ENCODE data around the gene FOXN3. TPM values are rescaled to one million over a fixed set of nuclear protein-coding genes. Genes with fewer than 3 reads are reported as not detected.

Gene FOXN3
- total and polyA plus RNA-seq, 2 experiments from 2014 or later, result 98.9 to 167 TPM

GRCh38 chr14:89351221-89351515 lies 65.9 kb downstream of the FOXN3 start:
- Mint-ChIP-seq H3K4me3 (peak overlapping the region; percentile 63), H3K4me1 (peaks cover 76% of the 10 kb centered on the region), H3K9me3 (no peaks in the 10 kb centered on the region; the same call in 1 of the 3 replicates), H3K27me3 (ENCODE audit: insufficient read depth, low read depth, poor library complexity) (peaks cover 20% of the 10 kb centered on the region), H3K36me3 (ENCODE audit: low read depth) (peaks cover 52% of the 10 kb centered on the region), H3K27ac (peak overlapping the region; percentile 93)
- ATAC-seq (no peak), DNase-seq (ENCODE audit: low spot score) (peak; percentile 87)
- Histone ChIP-seq H3F3A (replicated peaks; ENCODE audit: low read depth) (peaks cover 14% of the 10 kb centered on the region), H2AFZ (no peak overlapping the region), H3K9me2 (ENCODE audit: insufficient read depth) (no peaks in the 10 kb centered on the region), H3K27ac (ENCODE audit: low read depth) (peak overlapping the region; percentile 93), H3K36me3 (ENCODE audit: insufficient read depth) (0 out of 2 replicates have a peak, but pooled peaks cover under 1% of the 10 kb centered on the region), H3K79me2 (replicated peaks; ENCODE audit: insufficient read depth) (peaks cover 83% of the 10 kb centered on the region), H3K27me3 (ENCODE audit: insufficient read depth) (no peaks in the 10 kb centered on the region), H4K20me1 (replicated peaks; ENCODE audit: insufficient read depth) (0 out of 2 replicates have a peak, but pooled peaks cover 5% of the 10 kb centered on the region), H3K4me2 (peak overlapping the region; percentile 37), H3K4me1 (ENCODE audit: insufficient read depth) (peaks cover 66% of the 10 kb centered on the region), H3K4me3 (peak overlapping the region; percentile 11; the same call in 1 of the 2 replicates)
- TF ChIP-seq NANOG (IDR thresholded peaks at IDR 0.05; ENCODE audit: borderline replicate concordance) (peak; percentile 91), STAT1 (IDR thresholded peaks at IDR 0.05; ENCODE audit: unreplicated experiment) (no peak)

- Histone ChIP-seq H3K36me3 (ENCODE audit: insufficient read depth) (0 out of 2 replicates have a peak, but pooled peaks cover 3% of the 10 kb centered on the region), H3K4me1 (ENCODE audit: insufficient read depth) (peaks cover 68% of the 10 kb centered on the region), H3K79me2 (replicated peaks; ENCODE audit: insufficient read depth) (peaks cover 83% of the 10 kb centered on the region), H4K20me1 (replicated peaks; ENCODE audit: insufficient read depth) (no peaks in the 10 kb centered on the region), H2AFZ (no peak overlapping the region), H3K27ac (ENCODE audit: low read depth) (peak overlapping the region; percentile 93), H3K27me3 (ENCODE audit: insufficient read depth) (no peaks in the 10 kb centered on the region), H3K4me3 (no peak overlapping the region), H3K4me2 (peak overlapping the region; percentile 37), H3K9me2 (ENCODE audit: insufficient read depth) (no peaks in the 10 kb centered on the region), H3F3A (replicated peaks; ENCODE audit: low read depth) (peaks cover 14% of the 10 kb centered on the region)
- DNase-seq (ENCODE audit: low spot score) (no peak), ATAC-seq (no peak)
- Mint-ChIP-seq H3K27me3 (ENCODE audit: insufficient read depth, low read depth, poor library complexity) (peaks cover 18% of the 10 kb centered on the region), H3K27ac (peak overlapping the region; percentile 55; the same call in 1 of the 2 replicates), H3K4me1 (peaks cover 71% of the 10 kb centered on the region), H3K9me3 (no peaks in the 10 kb centered on the region; the same call in 1 of the 3 replicates), H3K36me3 (ENCODE audit: low read depth) (peaks cover 52% of the 10 kb centered on the region), H3K4me3 (no peak overlapping the region)
- no peak for TF ChIP-seq EZH2 (IDR thresholded peaks at IDR 0.05; ENCODE audit: low read depth, unreplicated experiment)
- no peak for TF ChIP-seq CREB1 (CRISPR knock-in tag; IDR thresholded peaks at IDR 0.05; ENCODE audit: low read depth)
Observed at GRCh38 chr14:89350152-89350551, 66.9 kb downstream of the FOXN3 start.

GRCh38 chr14:89349171-89350008 lies 67.6 kb downstream of the FOXN3 start:
- Mint-ChIP-seq H3K36me3 (ENCODE audit: low read depth) (peaks cover 60% of the 10 kb centered on the region), H3K4me1 (peaks cover 77% of the 10 kb centered on the region), H3K9me3 (no peaks in the 10 kb centered on the region; the same call in 1 of the 3 replicates), H3K27ac (peak overlapping the region; percentile 58), H3K4me3 (peak overlapping the region; percentile 2; the same call in 1 of the 3 replicates), H3K27me3 (ENCODE audit: insufficient read depth, low read depth, poor library complexity) (peaks cover 19% of the 10 kb centered on the region)
- H3K4me2 ChIP-seq, result peak overlapping the region; percentile 37
- H3K79me2 ChIP-seq (replicated peaks; ENCODE audit: insufficient read depth), result peaks cover 84% of the 10 kb centered on the region
- DNase-seq (ENCODE audit: low spot score) (peak; percentile 94), ATAC-seq (peak; percentile 51)
- peaks cover 14% of the 10 kb centered on the region for H3F3A ChIP-seq (replicated peaks; ENCODE audit: low read depth)
- no peak overlapping the region for H3K4me3 ChIP-seq
- H3K27me3 ChIP-seq (ENCODE audit: insufficient read depth), result no peaks in the 10 kb centered on the region
- peak overlapping the region; percentile 93 for H3K27ac ChIP-seq (ENCODE audit: low read depth)
- peaks cover 64% of the 10 kb centered on the region for H3K4me1 ChIP-seq (ENCODE audit: insufficient read depth)
- H3K36me3 ChIP-seq (ENCODE audit: insufficient read depth), result 0 out of 2 replicates have a peak, but pooled peaks cover 3% of the 10 kb centered on the region
- H3K9me2 ChIP-seq (ENCODE audit: insufficient read depth), result no peaks in the 10 kb centered on the region
- H2AFZ ChIP-seq, result no peak overlapping the region
- no peaks in the 10 kb centered on the region for H4K20me1 ChIP-seq (replicated peaks; ENCODE audit: insufficient read depth)
- TF ChIP-seq REST (IDR thresholded peaks at IDR 0.05; ENCODE audit: unreplicated experiment) (no peak), ZNF331 (CRISPR knock-in tag; IDR thresholded peaks at IDR 0.05; ENCODE audit: low read depth) (no peak), EZH2phosphoT487 (IDR thresholded peaks at IDR 0.05; ENCODE audit: unreplicated experiment) (no peak)

Data from GM23338 (cell line).